ENCODE data around the gene LRP8.

The LRP8 gene

DNA sequence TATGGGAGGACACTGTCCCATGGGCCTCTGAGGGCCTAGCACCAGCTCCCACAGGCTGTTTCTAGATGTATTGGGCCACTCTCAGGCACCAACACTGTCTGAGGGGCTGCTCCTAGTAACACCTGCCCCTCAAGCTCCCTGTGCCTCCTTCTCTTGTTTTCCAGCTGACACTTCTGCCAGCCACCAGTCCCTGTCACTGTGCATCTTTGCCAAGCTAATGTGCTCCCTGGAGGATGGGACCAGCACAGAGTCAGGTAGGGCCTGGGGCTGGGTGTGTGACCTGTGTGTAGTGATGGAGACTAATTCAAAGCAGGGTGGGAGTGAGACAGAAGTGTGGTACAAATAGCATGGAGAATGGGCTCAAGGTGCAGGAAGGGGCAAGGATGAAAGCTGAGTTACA is 60.1 kb downstream of the LRP8 start:
- in situ Hi-C loops (cut with MboI; ENCODE audit: low sequenced_read_pairs), result no loop called here

- in situ Hi-C loops (cut with MboI; ENCODE audit: low sequenced_read_pairs), result no loop called here
Observed at GRCh38 chr1:53266038-53266437, 61.8 kb downstream of the LRP8 start.

- in situ Hi-C loops (cut with MboI; ENCODE audit: low sequenced_read_pairs), result no loop called here
Observed at GRCh38 chr1:53265581-53265980, 62.3 kb downstream of the LRP8 start.

- in situ Hi-C loops (cut with MboI; ENCODE audit: low sequenced_read_pairs), result no loop called here
Observed at GRCh38 chr1:53264048-53264447, 63.8 kb downstream of the LRP8 start.

DNA sequence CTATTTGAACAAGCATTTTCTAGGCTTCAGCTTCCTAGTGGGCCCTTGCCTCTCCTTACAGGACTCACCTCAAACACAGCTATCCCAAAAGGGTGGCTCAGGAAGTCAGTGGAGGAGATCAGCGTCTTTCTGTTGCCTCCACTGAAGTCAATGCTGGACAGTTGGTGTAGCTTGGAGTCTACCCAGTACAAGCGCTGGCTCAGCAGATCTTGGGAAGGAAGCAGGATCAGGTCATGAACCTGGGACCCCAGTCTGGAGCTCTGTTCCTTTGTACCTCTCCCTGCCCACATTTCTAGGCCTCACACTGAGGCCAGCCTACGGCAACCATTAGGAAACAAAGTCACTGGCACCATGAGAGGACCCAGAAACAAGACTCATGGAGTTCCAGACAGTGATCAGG is 65.9 kb downstream of the LRP8 start:
- in situ Hi-C loops (cut with MboI; ENCODE audit: low sequenced_read_pairs), result no loop called here

DNA sequence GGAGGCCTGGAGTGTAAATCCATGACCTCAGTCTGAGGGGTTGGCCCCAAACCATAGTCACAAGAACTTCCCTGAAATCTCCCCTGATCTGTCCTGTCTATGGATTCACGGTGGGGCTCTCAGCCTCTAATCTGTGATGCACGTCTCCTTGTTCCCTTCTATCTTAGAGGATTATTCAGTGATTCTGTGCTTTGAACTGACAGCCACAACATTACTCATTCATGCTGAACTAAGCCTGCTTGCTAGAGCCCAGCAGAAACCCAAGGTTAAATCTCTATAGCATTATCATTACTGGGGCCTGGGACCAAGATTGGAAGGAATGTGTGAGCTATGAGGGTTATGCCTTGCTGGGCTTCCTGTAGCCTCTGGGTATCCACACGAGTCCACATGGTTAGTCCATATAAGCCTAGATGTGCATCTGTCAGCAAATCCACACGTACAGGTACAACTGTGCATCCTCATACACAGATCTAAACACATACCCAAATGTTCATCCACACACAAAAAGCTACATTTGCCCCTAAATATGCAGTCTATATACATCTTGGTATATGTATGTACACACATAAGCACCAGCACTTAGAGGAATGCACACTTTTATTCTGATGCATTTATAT is 67.1 kb downstream of the LRP8 start:
- in situ Hi-C loops (cut with MboI; ENCODE audit: low sequenced_read_pairs), result no loop called here

- in situ Hi-C loops (cut with MboI; ENCODE audit: low sequenced_read_pairs), result no loop called here
Observed at GRCh38 chr1:53259932-53260331, 67.9 kb downstream of the LRP8 start.

DNA sequence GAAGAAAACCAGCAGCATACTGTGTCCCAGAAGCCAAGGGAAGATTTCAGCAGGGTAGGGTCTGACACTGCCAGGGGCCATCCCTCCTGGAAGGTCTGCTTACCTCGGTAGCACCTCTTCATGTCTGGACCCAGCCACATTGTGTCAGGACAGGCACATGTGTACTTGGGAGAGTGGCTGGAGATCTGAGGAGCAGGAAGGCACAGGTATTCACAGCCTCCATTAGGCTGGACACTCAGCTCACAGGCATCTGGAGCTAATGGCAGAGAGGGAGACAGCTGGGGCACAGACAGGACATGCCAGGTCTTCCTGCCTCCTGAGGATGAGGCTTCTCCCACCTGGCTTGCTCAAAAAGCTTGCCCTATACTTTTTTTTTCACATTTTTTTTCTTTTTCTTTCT is 69.7 kb downstream of the LRP8 start:
- in situ Hi-C loops (cut with MboI; ENCODE audit: low sequenced_read_pairs), result no loop called here

DNA sequence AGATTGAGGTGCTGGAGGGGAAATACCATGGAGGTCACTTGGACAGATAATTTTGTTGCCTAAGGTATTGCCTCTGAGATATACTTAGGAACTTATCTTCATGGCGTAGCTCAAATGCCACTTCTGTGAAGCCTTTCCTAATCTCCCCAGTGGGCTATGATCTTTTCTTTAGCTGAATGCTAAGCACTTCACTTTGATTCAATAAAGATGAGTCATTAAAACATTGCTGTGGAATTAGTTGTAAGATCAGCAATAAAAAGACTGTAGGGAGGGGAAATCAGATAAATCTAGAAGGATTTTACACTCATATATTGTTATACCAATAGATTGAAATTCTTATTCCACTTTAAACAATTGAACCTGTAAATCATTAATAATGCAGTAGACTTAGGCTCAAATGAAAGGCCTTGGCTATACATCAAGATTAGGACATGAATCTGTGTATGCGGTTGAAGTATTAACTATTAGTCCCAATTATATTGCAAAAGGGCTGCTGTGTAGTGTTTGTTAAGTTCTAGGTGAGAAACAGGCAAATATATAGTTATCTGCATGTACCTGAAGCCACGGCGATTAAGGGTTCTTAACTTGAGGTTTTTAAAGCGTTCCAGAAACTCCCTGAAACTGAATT is 70.3 kb downstream of the LRP8 start:
- in situ Hi-C loops (cut with MboI; ENCODE audit: low sequenced_read_pairs), result no loop called here

DNA sequence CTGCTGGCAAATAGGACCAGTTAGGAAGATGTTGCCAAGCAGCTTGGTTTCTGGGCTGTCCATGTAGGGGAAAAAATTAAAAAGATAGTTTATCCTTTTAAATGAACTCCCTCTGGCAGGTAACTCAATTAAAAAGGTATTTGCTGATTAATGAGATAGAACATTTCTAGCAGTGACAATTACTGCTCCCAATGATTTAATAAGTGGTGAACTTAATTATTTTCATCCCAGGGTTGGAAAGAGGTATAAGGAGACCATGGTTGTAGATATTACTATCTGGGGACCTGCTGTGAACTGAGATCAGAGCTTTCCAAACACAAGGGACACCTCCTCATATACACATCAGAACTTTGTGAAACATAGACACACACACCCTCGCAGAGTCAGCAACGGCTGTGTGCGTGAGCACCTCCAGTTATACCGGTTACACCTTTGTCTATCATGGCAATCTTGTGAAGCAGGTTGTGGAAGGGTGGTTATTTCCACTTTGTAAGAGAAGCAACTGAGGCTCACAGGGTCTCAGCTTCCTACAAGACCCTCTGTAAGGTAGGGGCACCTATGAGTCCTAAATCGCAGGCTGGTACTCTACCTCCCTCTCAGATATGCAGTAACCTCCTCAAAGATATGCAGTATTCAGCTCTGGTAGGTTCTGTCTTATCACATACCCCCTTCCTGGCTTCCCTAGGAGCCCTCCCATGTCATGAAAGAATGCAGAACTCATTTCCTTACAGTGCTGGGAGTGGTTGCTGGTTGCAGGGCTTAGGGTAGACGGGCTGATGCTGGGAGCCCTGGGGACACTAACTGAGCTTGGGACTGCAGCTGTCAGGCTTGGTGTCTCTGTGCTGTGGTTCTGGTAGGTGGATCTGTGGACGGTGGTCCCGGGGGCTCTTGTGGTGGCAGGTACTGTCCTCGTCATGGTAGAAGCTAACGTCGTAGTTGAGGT is 71.1 kb downstream of the LRP8 start:
- in situ Hi-C loops (cut with MboI; ENCODE audit: low sequenced_read_pairs), result no loop called here

- in situ Hi-C loops (cut with MboI; ENCODE audit: low sequenced_read_pairs), result no loop called here
Observed at GRCh38 chr1:53255031-53255430, 72.8 kb downstream of the LRP8 start.

DNA sequence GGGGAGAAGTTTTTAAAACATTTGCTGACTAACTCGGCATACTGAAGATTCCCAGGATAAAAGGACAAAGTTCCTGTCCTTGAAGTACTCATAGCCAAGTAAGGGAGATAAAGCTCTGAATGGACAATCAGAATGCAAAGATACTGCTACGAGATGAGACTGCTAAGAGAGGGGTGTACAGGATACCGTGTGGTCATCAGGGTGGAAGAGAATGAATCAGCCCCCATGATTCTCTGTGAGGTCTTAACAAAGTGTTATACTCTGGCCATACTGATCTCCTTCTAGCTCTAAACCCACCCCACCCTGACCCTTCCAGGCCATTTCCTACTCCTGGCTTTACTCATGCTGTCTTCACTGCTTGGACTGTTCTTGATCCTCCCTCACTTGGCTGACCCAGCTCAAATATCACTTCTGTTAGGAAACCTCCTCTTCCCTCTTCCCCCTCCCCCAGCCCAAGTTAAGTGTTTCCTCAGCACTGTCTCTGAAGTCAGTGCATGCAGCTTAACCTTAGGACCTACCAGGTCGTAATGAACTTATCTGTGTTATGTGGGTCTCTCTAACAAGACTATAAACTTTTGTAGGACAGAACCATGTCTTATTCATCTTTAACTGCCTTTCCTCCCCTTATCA is 73.7 kb downstream of the LRP8 start:
- in situ Hi-C loops (cut with MboI; ENCODE audit: low sequenced_read_pairs), result no loop called here

GRCh38 chr1:53250325-53250724 is 77.5 kb downstream of the LRP8 start:
- in situ Hi-C loops (cut with MboI; ENCODE audit: low sequenced_read_pairs), result no loop called here

DNA sequence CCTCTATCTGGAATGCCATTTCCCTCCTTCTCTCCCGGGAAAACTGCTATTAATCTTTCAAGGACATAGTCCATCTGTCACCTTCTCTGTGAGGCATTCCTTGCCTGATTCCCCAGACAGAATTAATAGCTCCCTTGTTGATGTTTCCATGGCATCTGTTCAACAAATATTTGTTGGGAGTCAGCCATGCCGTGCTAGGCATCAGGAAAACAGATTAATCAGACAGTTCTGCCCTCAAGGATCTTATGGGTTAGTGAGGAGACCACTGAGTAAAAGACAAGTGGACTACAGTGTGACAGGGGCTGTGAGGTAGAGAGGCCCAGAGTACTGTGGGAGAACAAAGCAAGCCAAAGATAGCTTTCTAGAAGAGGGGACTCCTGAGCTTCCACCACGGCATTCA is 78.2 kb downstream of the LRP8 start:
- in situ Hi-C loops (cut with MboI; ENCODE audit: low sequenced_read_pairs), result no loop called here

DNA sequence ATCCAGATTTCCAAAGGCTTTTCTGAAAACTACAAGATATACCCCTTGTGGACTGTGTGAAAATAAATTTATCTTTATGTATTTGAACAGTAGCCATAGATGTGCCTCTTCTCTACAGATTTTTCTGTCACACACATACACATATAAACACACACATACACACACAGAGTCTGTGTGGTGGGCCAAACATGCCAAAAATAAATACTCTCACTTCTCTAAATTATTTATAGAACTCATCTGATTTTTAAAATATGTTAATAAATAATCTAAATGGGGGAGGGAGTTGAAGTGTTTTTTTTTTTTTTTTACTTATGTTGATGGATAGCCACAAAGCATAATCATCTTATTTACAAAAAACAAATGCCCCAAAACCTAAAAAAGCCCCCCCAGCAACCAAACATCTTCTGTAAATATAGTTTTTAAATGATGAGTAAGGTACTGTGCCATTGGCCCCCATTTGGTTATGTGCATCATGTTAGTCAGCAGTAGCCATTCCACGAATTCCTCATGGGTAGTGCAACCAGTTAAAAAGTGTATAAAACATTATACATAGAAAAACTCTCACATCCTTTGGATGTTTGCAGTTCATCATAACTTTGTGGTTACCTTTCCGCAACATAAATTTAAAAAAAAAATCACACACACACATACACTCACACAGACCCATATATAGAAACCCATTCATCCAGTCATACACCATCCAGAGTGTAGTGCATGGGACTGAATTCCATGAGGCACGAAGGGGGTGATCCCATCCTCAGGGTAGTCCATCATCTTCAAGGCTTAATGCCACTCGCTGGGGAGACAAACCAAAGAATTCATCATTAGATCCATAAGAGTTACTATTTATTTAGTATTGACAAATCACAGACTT is 81.4 kb downstream of the LRP8 start:
- in situ Hi-C loops (cut with MboI; ENCODE audit: low sequenced_read_pairs), result no loop called here

GRCh38 chr1:53244141-53244540 is 83.7 kb downstream of the LRP8 start:
- in situ Hi-C loops (cut with MboI; ENCODE audit: low sequenced_read_pairs), result no loop called here

GRCh38 chr1:53242381-53242780 is 85.5 kb downstream of the LRP8 start:
- in situ Hi-C loops (cut with MboI; ENCODE audit: low sequenced_read_pairs), result no loop called here

DNA sequence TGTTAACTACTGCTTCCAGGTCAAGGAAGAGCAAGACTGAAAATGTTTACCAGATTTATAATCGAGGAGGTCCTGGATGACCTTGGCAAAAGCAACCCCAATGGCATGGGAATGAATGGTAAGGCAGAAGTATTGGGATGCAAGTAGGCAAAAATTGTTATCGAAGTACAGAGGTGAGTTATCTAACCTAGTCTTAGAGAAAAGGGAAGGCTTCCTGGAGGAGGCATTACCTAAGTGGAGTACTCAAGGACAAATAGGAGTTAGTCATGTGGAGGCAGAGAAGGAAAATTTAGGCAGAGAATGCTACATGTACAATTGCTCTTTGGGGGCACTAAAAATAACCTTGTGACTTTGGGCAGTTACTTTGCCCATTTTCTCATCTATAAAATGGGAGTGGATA is 86.0 kb downstream of the LRP8 start:
- in situ Hi-C loops (cut with MboI; ENCODE audit: low sequenced_read_pairs), result no loop called here

GRCh38 chr1:53238197-53239155 is 89.4 kb downstream of the LRP8 start, which contains the start of gene MAGOH:
TSS of gene MAGOH (minus strand) at chr1:53238518. CDS start at chr1:53238448, 70 bp downstream.
- in situ Hi-C loops (cut with MboI; ENCODE audit: low sequenced_read_pairs), result no loop called here

All from HL-60/S4 treated with retinoic acid at 250 ng/mL for 4 days and 3 days (cell line).